Glutamatergic neuron (in vitro differentiated cells): ENCODE measurements around the gene ASB4. TPM values are rescaled to one million over a fixed set of nuclear protein-coding genes. Genes with fewer than 3 reads are reported as not detected.

Experiments
- DNase-seq: peaks from one replicate; pipeline ENCODE4 v3.0.0; 2022
- H3K27ac Mint-ChIP-seq: one replicate; pipeline ENCODE4 v1.8.0; 2020; ENCODE audit warnings: mild to moderate bottlenecking, mixed read lengths, inconsistent platforms; ENCODE audit not compliant: unreplicated experiment
- H3K27me3 Mint-ChIP-seq: one replicate; pipeline ENCODE4 v1.8.0; 2020; ENCODE audit warnings: mild to moderate bottlenecking, moderate library complexity, mixed read lengths, inconsistent platforms; ENCODE audit not compliant: unreplicated experiment
- H3K36me3 Mint-ChIP-seq: one replicate; pipeline ENCODE4 v1.8.0; 2020; ENCODE audit warnings: mild to moderate bottlenecking, mixed read lengths, inconsistent platforms; ENCODE audit not compliant: unreplicated experiment
- H3K4me1 Mint-ChIP-seq: one replicate; pipeline ENCODE4 v1.8.0; 2020; ENCODE audit warnings: mild to moderate bottlenecking, low read depth, mixed read lengths, inconsistent platforms; ENCODE audit not compliant: unreplicated experiment
- H3K4me3 Mint-ChIP-seq: one replicate; pipeline ENCODE4 v1.8.0; 2020; ENCODE audit warnings: mild to moderate bottlenecking, mixed read lengths, inconsistent platforms; ENCODE audit not compliant: unreplicated experiment
- H3K9me3 Mint-ChIP-seq: one replicate; pipeline ENCODE4 v1.8.0; 2020; ENCODE audit warnings: mild to moderate bottlenecking, moderate library complexity, mixed read lengths, inconsistent platforms; ENCODE audit not compliant: unreplicated experiment
- CTCF ChIP-seq: fragments of 200-600 bp; sonication (generic); IDR thresholded peaks from one replicate; pipeline ENCODE4 v1.5.0; 2021; ENCODE audit not compliant: partially characterized antibody, unreplicated experiment
- total RNA-seq: library from RNA; stranded (reverse); fragmentation: NEBNext Ultra II Directional; extraction: Animal tissue kit (Norgen Biotek cat#: 25700); gene quantifications from one replicate; pipeline ENCODE4 v1.2.1, GENCODE V29; 2021; ENCODE audit not compliant: unreplicated experiment

Gene ASB4
- total RNA-seq, 1 donor from 2014 or later = not detected

DNA sequence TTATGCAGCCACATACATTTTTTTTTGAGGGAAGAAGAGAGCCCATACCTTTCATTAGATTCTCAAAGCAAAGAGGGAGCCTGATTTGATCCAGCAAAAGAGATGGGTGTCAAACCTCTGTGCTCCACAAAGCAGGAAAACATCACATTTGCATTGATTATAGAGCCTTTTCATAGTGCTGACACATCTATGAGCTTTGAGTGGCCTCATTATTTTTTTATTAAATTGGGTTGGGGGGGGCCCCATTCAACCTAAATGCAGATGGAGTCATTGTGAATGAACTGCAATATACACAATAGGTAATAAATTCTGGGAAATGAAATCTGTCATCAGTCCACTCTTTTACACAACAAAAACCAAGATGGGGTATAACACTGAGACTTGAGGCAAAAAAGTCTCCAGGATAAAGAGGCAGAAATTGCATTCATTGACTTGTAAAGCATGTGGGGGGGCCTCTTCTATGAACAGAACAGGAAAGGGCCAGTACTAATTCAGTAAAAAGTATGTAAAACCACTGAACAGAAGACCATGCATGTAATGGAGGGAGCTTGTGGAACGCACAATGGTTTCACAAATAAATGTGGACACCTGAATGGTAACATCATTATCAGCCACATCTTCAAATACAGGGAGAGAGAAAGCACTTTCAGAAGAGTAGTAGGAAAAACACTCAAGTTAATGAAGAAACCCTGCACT, 17.7 kb upstream of the ASB4 start:
- Mint-ChIP-seq H3K27ac (no peak overlapping the region), H3K27me3 (no peaks in the 10 kb centered on the region), H3K4me1 (peaks cover 31% of the 10 kb centered on the region), H3K36me3 (no peaks in the 10 kb centered on the region), H3K4me3 (no peak overlapping the region), H3K9me3 (peaks cover 3% of the 10 kb centered on the region)
- no peak for DNase-seq
- TF ChIP-seq CTCF = no peak

DNA sequence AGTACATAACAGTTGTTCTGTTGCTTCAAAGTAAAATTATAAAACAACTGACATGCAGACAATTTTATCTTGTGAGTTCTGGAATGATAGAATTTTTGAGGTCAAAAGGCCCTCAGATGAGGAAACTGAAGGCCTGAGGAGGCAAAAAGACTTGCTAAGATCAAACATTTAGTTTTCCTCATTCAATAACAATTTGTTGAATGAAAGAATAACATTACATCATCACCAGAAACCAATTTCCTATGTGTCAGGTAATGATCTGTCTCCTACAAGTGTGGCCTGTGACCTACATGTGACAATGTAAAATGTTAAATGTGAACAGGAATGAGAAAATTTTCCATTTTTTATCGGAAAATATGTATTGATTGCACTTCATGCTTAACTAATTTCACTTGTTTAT, 16.6 kb upstream of the ASB4 start:
- Mint-ChIP-seq H3K36me3 (no peaks in the 10 kb centered on the region), H3K9me3 (peaks cover 3% of the 10 kb centered on the region), H3K27ac (no peak overlapping the region), H3K4me1 (peaks cover 39% of the 10 kb centered on the region), H3K4me3 (no peak overlapping the region), H3K27me3 (no peaks in the 10 kb centered on the region)
- DNase-seq = no peak
- no peak for TF ChIP-seq CTCF

- H3K36me3 Mint-ChIP-seq = no peaks in the 10 kb centered on the region
- no peak for TF ChIP-seq CTCF
- peaks cover 3% of the 10 kb centered on the region for H3K9me3 Mint-ChIP-seq
- H3K27ac Mint-ChIP-seq = no peak overlapping the region
- no peak overlapping the region for H3K4me3 Mint-ChIP-seq
- no peak for DNase-seq
- no peaks in the 10 kb centered on the region for H3K27me3 Mint-ChIP-seq
- H3K4me1 Mint-ChIP-seq = peaks cover 39% of the 10 kb centered on the region
These were observed 15.9 kb upstream of the ASB4 start for GRCh38 chr7:95469848-95470247.

DNA sequence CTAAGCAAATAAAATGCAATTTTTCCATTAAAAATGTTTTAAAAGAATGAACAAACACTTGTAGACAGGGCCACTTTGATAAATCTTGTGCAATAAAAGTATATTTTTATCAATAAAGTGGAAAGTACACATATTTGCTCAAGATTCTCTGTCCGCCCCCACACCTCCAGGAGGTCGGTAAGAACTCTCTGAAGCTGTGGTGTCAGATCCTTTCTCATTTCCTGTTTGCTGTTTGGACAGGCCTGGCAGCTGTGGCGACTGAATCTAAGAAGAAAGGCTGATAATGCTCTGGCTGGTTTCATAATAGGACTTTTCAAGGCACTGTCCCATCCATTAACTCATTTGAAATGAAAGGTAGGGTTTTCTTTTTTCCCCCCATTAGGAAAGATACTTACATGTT, 15.3 kb upstream of the ASB4 start:
- no peak overlapping the region for H3K27ac Mint-ChIP-seq

More for the DNA sequence above, 15.3 kb upstream of the ASB4 start:
- Mint-ChIP-seq H3K4me1 (peaks cover 39% of the 10 kb centered on the region), H3K36me3 (no peaks in the 10 kb centered on the region), H3K4me3 (no peak overlapping the region), H3K9me3 (peaks cover 3% of the 10 kb centered on the region), H3K27me3 (no peaks in the 10 kb centered on the region)
- no peak for DNase-seq
- TF ChIP-seq CTCF = no peak
